Glutamatergic neuron (in vitro differentiated cells): ENCODE data around the gene MT1B. TPM values are rescaled to one million over a fixed set of nuclear protein-coding genes. Genes with fewer than 3 reads are reported as not detected.

ENCODE experiments used
- DNase-seq: peaks from one replicate; pipeline ENCODE4 v3.0.0; 2022
- H3K27ac Mint-ChIP-seq: one replicate; pipeline ENCODE4 v1.8.0; 2020; ENCODE audit warnings: mild to moderate bottlenecking, mixed read lengths, inconsistent platforms; ENCODE audit not compliant: unreplicated experiment
- H3K27me3 Mint-ChIP-seq: one replicate; pipeline ENCODE4 v1.8.0; 2020; ENCODE audit warnings: mild to moderate bottlenecking, moderate library complexity, mixed read lengths, inconsistent platforms; ENCODE audit not compliant: unreplicated experiment
- H3K36me3 Mint-ChIP-seq: one replicate; pipeline ENCODE4 v1.8.0; 2020; ENCODE audit warnings: mild to moderate bottlenecking, mixed read lengths, inconsistent platforms; ENCODE audit not compliant: unreplicated experiment
- H3K4me1 Mint-ChIP-seq: one replicate; pipeline ENCODE4 v1.8.0; 2020; ENCODE audit warnings: mild to moderate bottlenecking, low read depth, mixed read lengths, inconsistent platforms; ENCODE audit not compliant: unreplicated experiment
- H3K4me3 Mint-ChIP-seq: one replicate; pipeline ENCODE4 v1.8.0; 2020; ENCODE audit warnings: mild to moderate bottlenecking, mixed read lengths, inconsistent platforms; ENCODE audit not compliant: unreplicated experiment
- H3K9me3 Mint-ChIP-seq: one replicate; pipeline ENCODE4 v1.8.0; 2020; ENCODE audit warnings: mild to moderate bottlenecking, moderate library complexity, mixed read lengths, inconsistent platforms; ENCODE audit not compliant: unreplicated experiment
- total RNA-seq: library from RNA; stranded (reverse); fragmentation: NEBNext Ultra II Directional; extraction: Animal tissue kit (Norgen Biotek cat#: 25700); gene quantifications from one replicate; pipeline ENCODE4 v1.2.1, GENCODE V29; 2021; ENCODE audit not compliant: unreplicated experiment
- TF ChIP-seq, protein P1 (sequence below): fragments of 200-600 bp; sonication (generic); IDR thresholded peaks from one replicate; pipeline ENCODE4 v1.5.0; 2021; ENCODE audit not compliant: partially characterized antibody, unreplicated experiment

Gene MT1B
- total RNA-seq, 1 donor from 2014 or later: not detected

DNA sequence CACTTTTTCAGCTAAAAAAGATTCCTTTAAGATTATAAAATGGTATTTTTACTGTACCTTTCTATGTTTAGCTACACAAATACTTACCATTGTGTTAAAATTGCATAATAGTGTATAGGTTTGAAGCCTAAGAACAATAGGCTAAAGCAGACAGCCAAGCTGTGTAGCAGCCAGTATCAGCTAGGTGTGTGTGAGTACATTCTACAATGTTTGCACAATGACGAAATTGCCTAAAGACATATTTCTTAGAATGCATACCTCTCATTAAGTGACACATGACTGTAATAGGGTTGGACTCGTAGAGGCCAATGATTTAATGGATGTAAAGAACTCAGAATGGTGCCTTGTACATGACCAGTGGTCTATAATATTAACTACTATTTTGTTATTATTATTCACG, 1.9 kb upstream of the MT1B start:
- H3K27me3 Mint-ChIP-seq: peaks cover 12% of the 10 kb centered on the region
- TF ChIP-seq, protein P1, sequence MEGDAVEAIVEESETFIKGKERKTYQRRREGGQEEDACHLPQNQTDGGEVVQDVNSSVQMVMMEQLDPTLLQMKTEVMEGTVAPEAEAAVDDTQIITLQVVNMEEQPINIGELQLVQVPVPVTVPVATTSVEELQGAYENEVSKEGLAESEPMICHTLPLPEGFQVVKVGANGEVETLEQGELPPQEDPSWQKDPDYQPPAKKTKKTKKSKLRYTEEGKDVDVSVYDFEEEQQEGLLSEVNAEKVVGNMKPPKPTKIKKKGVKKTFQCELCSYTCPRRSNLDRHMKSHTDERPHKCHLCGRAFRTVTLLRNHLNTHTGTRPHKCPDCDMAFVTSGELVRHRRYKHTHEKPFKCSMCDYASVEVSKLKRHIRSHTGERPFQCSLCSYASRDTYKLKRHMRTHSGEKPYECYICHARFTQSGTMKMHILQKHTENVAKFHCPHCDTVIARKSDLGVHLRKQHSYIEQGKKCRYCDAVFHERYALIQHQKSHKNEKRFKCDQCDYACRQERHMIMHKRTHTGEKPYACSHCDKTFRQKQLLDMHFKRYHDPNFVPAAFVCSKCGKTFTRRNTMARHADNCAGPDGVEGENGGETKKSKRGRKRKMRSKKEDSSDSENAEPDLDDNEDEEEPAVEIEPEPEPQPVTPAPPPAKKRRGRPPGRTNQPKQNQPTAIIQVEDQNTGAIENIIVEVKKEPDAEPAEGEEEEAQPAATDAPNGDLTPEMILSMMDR: no peak
- DNase-seq: no peak
- H3K4me1 Mint-ChIP-seq: no peaks in the 10 kb centered on the region
- H3K9me3 Mint-ChIP-seq: peaks cover 7% of the 10 kb centered on the region
- no peak overlapping the region for H3K4me3 Mint-ChIP-seq
- H3K27ac Mint-ChIP-seq: no peak overlapping the region
- H3K36me3 Mint-ChIP-seq: no peaks in the 10 kb centered on the region

DNA sequence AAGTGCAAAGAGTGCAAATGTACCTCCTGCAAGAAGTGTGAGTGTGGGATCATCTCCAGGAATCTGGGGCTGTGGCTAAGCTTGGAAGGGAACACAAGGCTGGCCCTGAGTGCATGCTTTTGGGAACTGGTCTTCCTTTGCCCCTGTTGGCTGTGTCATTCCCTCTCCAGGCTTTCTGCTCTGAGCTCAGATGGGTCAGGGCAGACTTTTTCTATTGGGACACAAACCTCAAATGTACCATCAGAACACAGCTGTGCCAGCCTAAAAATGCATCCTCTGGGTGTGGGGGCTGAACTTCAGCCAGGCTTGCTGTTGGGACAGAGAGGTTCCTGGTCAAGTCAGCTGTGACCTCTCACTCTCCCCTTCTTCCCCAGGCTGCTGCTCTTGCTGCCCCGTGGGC, 914 bp downstream of the MT1B start:
- Mint-ChIP-seq H3K36me3 (no peaks in the 10 kb centered on the region), H3K4me1 (no peaks in the 10 kb centered on the region), H3K9me3 (peaks cover 5% of the 10 kb centered on the region), H3K4me3 (no peak overlapping the region), H3K27ac (no peak overlapping the region), H3K27me3 (peaks cover 8% of the 10 kb centered on the region)
- TF ChIP-seq, protein P1: no peak
- no peak for DNase-seq

- TF ChIP-seq, protein P1: no peak
- H3K9me3 Mint-ChIP-seq: peaks cover 7% of the 10 kb centered on the region
- H3K4me3 Mint-ChIP-seq: no peak overlapping the region
- no peak for DNase-seq
- peaks cover 12% of the 10 kb centered on the region for H3K27me3 Mint-ChIP-seq
- H3K36me3 Mint-ChIP-seq: no peaks in the 10 kb centered on the region
- H3K4me1 Mint-ChIP-seq: no peaks in the 10 kb centered on the region
- H3K27ac Mint-ChIP-seq: no peak overlapping the region
Measured at GRCh38 chr16:56653218-56653617, 1.5 kb downstream of the MT1B start.

GRCh38 chr16:56657555-56658326, 6.1 kb downstream of the MT1B start, which contains the start of gene MT1F:
Gene MT1F, plus strand, starts transcription at chr16:56657959. Its CDS starts 100 bp downstream, at chr16:56658059.
- H3K4me3 Mint-ChIP-seq: peak within 1 kb of the TSS; percentile 98
- peak; percentile 68 for DNase-seq
- peaks cover 9% of the 10 kb centered on the region for H3K9me3 Mint-ChIP-seq
- H3K27ac Mint-ChIP-seq: no peak within 1 kb of the TSS
- H3K27me3 Mint-ChIP-seq: peaks cover 28% of the 10 kb centered on the region
- H3K4me1 Mint-ChIP-seq: no peaks in the 10 kb centered on the region
- TF ChIP-seq, protein P1: no peak
- peaks cover 3% of the 10 kb centered on the region for H3K36me3 Mint-ChIP-seq

- H3K4me3 Mint-ChIP-seq: peak overlapping the region; percentile 98
- peaks cover 8% of the 10 kb centered on the region for H3K9me3 Mint-ChIP-seq
- peaks cover 28% of the 10 kb centered on the region for H3K27me3 Mint-ChIP-seq
- no peak for DNase-seq
- peaks cover 3% of the 10 kb centered on the region for H3K36me3 Mint-ChIP-seq
- H3K4me1 Mint-ChIP-seq: no peaks in the 10 kb centered on the region
- H3K27ac Mint-ChIP-seq: no peak overlapping the region
- TF ChIP-seq, protein P1: no peak
Measured at GRCh38 chr16:56658327-56658875, 6.7 kb downstream of the MT1B start.
